ENCODE data around the gene SYT8. TPM values are rescaled to one million over a fixed set of nuclear protein-coding genes. Genes with fewer than 3 reads are reported as not detected.
"Not testable (repeated sequence)": the region's sequence is repeated elsewhere in the genome, so short reads cannot be mapped to it uniquely, and the experiment has no call there.

SYT8 gene
- total and polyA plus RNA-seq, 2 of the 8 experiments (the other 6 are each of a cell fraction or from before 2014, with no cell fraction given) = not detected

- H3K4me3 ChIP-seq (ENCODE audit: extremely low read depth in 1 of 4, insufficient read depth in 2 of 4, low read depth in 3 of 4, low read length in 4 of 4); H3K27me3 ChIP-seq (replicated peaks in 1 of 4; ENCODE audit: control insufficient read depth in 3 of 4, extremely low read depth in 1 of 4, insufficient read depth in 3 of 4, low read length in 3 of 4); H2AK5ac ChIP-seq (ENCODE audit: low read depth, low read length); POLR2A ChIA-PET (ENCODE audit: partially characterized antibody); H2BK15ac ChIP-seq (ENCODE audit: low read length); H3K79me1 ChIP-seq (ENCODE audit: low read depth, low read length); H3K56ac ChIP-seq (replicated peaks; ENCODE audit: insufficient read length, low read depth, low read length); H3K9me3 ChIP-seq (ENCODE audit: insufficient read depth in 2 of 2, low read depth in 1 of 2, low read length in 1 of 2); H2BK5ac ChIP-seq (ENCODE audit: low read depth, low read length); H2BK20ac ChIP-seq (ENCODE audit: low read length); H4K91ac ChIP-seq (replicated peaks; ENCODE audit: insufficient read length, low read length); H3K23me2 ChIP-seq (ENCODE audit: low read depth, low read length); H3K23ac ChIP-seq (ENCODE audit: insufficient read length); H3K36me3 ChIP-seq (ENCODE audit: control insufficient read depth in 2 of 4, insufficient read depth in 4 of 4, low read length in 3 of 4); H4K20me1 ChIP-seq (replicated peaks in 1 of 2; ENCODE audit: control insufficient read depth in 1 of 2, insufficient read depth in 2 of 2, low read length in 2 of 2); H3K18ac ChIP-seq (ENCODE audit: extremely low read depth, low read length); H3K14ac ChIP-seq (ENCODE audit: insufficient read length); H4K8ac ChIP-seq (ENCODE audit: extremely low read depth, insufficient read depth, low read length); H3K79me2 ChIP-seq (ENCODE audit: control insufficient read depth in 1 of 2, insufficient read depth in 2 of 2, low read length in 2 of 2); H3K27ac ChIP-seq (ENCODE audit: low read depth, low read length); H2BK120ac ChIP-seq (replicated peaks; ENCODE audit: low read depth, low read length); H3K4me2 ChIP-seq (ENCODE audit: insufficient read depth in 1 of 2, low read depth in 2 of 2, low read length in 2 of 2); H3K4me1 ChIP-seq (replicated peaks in 1 of 4; ENCODE audit: control insufficient read depth in 3 of 4, insufficient read depth in 4 of 4, low read length in 3 of 4); DNase-seq (ENCODE audit: low read depth in 1 of 2, low spot score in 2 of 2); FAIRE-seq; H4K5ac ChIP-seq (ENCODE audit: insufficient read length, low read depth, low read length); H2BK12ac ChIP-seq (ENCODE audit: low read depth, low read length); H3K4ac ChIP-seq (replicated peaks; ENCODE audit: insufficient read length, low read depth, low read length); H3K9ac ChIP-seq (replicated peaks in 1 of 4; ENCODE audit: extremely low read depth in 1 of 4, low read depth in 3 of 4, low read length in 3 of 4): not testable (repeated sequence)
- WGBS, 2 experiments (ENCODE audit: extremely low coverage in 1 of 2, insufficient coverage in 1 of 2, insufficient read length in 1 of 2, insufficient replicate concordance in 2 of 2, low coverage in 1 of 2, low lambda C conversion rate in 2 of 2, missing lambda C conversion rate in 1 of 2) = 95% methylated on average over 18 of the region's 42 CpGs; no CpG with 5 or more reads in 1 of the 2 experiments
- H2AFZ ChIP-seq (ENCODE audit: low read length) = 0 out of 2 replicates have a peak overlapping the region, but pooled peaks have one; percentile 32
- CTCF ChIA-PET (ENCODE audit: partially characterized antibody) = interaction anchor here (0.6 to 6.8 kb wide), 6 partner anchors 21 to 360 kb away, joined by 3 to 38 read pairs (median 7); no protein-coding TSS in a partner anchor
These were observed 30.8 kb upstream of the SYT8 start for GRCh38 chr11:1803835-1804519.
